HT1080 (cell line): ENCODE data around the gene HBZ. TPM values are rescaled to one million over a fixed set of nuclear protein-coding genes. Genes with fewer than 3 reads are reported as not detected.
"Not testable (repeated sequence)": the region's sequence is repeated elsewhere in the genome, so short reads cannot be mapped to it uniquely, and the experiment has no call there.

Experiments
- DNase-seq: peaks from one replicate; pipeline ENCODE4 v3.0.0-alpha.2; 2015; ENCODE audit warnings: low read depth
- polyA plus RNA-seq, 2 experiments: library from polyadenylated mRNA; depleted of rRNA; stranded (reverse); fragments of >200 nt; gene quantifications; 2 replicates each; pipeline ENCODE4 v1.2.3, GENCODE V29; 2015
- total RNA-seq: library from RNA; depleted of rRNA; stranded (reverse); fragments of >200 nt; shearing (Covaris generic); gene quantifications from 2 replicates; pipeline ENCODE4 v1.2.3, GENCODE V29; 2014; rRNA removed

Gene HBZ
- not detected in 2 replicates for total RNA-seq
- polyA plus RNA-seq (2015; cell fraction: cytosol; rRNA removed): not detected in 2 replicates
- polyA plus RNA-seq (2015; cell fraction: nucleus; rRNA removed): not detected in 2 replicates

GRCh38 chr16:152141-153128 is at the start of gene HBZ:
HBZ (plus strand) TSS chr16:152644; CDS start chr16:152910, 266 bp downstream.
- DNase-seq: no peak

DNA sequence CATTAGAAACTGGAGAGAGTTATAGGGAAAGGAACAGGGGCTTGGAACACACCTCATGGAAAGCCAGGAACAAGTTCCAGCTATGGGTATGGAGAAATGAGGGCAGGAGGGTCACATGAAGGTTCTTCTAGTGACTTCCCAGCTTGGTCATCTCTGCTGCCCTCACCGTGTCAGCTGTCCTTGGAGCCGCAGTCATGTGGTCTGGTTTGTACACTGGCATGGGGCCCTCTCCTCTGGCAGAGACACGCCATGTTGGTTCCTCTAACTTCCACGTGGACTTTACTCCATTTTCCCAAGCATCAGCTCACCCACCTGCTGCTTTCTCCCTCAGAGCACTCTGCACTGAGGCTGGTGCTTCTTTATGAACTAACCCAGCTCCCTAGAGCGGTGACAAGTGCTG is 48.1 kb upstream of the HBZ start:
- DNase-seq: no peak

DNA sequence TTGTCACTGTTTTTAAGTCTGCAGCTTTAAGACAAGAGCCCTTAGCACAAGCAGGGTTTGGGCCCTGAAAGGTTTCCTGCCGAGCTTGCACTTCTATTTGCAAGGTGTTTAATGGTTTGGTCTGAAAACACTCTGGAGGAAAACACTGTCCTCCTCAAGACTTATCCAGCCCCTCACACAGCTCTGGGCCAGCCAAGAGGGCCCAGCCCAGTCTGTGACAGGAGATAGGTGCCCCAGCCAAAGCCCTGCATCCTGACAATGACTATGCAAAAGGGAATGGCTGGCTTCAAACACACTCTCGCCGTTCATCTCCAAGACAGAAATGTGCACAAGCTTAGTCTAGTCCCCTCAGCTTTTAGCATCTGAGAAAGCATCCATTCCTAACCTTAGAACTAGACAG is 47.5 kb upstream of the HBZ start:
- DNase-seq: no peak

DNA sequence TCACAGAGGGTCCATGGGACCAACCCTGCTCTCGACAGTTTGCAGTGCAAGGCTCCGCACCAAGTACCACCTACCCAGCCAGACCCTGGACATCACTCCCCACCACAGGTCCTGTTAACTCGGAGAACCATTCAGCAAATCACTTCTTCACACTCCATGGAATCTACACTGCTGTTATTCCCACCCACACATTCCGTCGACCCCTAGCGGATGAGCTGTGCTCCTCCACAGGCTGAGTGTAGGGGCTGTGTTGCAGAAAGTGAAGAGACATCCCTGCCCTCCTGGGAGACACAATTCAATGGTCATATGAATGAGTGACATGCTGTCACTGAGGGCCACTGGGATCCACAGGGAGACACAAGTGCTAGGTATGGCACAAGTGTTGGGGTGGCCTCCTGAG is 46.9 kb upstream of the HBZ start:
- no peak for DNase-seq

GRCh38 chr16:106623-107324 is 45.7 kb upstream of the HBZ start:
- DNase-seq: peak; percentile 72

DNA sequence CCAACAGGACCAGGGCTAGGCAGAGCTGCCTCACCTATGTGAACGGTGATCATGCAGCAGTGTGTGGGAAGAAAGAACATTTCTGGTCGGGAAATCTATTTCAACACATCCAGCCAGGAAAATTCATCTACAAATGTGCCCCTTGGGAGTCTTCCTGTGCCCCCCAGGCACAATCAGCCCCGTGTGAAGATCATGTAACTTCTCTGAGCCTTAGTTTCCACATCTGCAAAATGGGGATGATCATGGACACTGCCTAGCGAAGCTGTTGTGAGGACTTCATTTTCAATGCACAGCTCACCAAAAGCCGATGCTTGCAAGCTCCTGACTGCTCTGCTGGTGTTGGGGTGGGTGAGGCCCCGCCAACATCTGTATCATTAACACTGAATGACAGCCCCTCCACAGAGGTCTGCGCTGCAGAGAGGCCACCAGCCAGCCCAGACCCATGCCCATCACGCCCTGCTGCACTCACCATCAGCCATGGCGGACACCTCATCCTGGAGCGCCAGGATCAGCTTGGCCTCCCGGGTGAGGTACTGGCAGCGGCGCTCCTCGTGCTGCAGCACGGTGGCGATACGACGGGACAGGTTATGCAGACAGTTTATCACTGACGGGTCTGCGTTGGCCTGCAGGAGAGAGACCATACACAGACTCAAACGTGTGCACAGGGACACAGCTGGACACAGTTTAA is 40.1 kb upstream of the HBZ start:
- no peak for DNase-seq

DNA sequence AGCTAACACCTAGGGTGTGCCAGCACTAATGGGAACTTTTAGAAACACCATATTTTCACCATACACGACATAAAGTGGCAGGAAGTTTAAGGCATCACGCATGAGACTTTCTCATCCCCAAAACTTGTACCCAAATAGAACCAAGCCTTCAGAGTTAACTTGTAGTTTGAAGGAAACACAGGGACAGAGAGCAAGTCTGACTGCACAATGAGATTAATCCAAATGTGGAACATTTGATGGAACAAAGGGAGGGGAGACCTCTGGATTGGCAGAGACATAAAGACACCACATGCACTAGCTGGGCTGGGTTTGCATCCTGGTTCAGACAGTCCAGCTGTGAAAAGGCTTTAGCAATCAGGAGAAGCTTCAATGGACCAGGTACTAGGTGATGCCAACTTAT is 38.1 kb upstream of the HBZ start:
- no peak for DNase-seq

GRCh38 chr16:116015-116414 is 36.4 kb upstream of the HBZ start:
- no peak for DNase-seq

GRCh38 chr16:117379-118365 is 34.8 kb upstream of the HBZ start:
- DNase-seq: peak; percentile 42

GRCh38 chr16:118857-119256 is 33.6 kb upstream of the HBZ start:
- no peak for DNase-seq

DNA sequence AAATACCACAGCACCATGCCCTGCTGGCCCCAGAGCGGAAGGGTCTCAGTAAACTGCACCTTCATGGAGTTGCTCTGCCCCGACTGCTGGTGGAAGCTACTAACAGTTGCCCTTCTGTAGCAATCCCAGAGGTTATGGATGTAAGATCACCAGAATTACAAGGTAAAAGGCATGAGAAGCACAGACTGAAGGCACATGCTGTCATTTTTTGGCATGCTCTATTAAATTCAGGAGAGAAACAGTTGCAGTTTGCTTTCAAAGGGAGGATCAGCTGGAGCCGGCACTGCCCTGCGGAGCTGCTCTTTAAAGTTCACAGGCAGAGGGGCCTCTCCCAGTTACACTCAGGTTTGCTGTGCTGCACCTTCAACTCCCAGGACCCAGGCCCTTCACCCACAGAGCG is 33.1 kb upstream of the HBZ start:
- no peak for DNase-seq

GRCh38 chr16:119835-120491 is 32.5 kb upstream of the HBZ start:
- DNase-seq: no peak

DNA sequence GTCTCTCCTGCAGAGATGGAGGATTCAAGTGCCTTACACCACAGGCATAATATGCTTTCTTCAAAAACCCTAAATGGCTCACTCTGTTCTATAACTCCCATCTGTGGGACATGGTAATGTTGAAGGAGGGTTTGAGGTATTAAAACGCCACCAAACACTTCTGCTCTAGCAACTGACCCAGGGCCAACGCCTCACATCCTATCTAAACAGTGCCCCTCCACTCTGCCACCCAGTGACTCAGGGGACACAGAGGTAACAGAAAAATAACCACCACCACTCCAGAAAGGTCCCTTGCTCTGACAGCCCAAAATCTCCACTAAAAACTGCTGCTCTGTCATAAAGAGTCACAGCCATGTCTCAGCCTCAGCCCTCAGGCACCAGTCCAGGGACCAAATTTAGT is 31.7 kb upstream of the HBZ start:
- DNase-seq: no peak

GRCh38 chr16:122361-122760 is 30.1 kb upstream of the HBZ start:
- no peak for DNase-seq

GRCh38 chr16:123558-124350 is 28.7 kb upstream of the HBZ start:
- DNase-seq: not testable (repeated sequence)

DNA sequence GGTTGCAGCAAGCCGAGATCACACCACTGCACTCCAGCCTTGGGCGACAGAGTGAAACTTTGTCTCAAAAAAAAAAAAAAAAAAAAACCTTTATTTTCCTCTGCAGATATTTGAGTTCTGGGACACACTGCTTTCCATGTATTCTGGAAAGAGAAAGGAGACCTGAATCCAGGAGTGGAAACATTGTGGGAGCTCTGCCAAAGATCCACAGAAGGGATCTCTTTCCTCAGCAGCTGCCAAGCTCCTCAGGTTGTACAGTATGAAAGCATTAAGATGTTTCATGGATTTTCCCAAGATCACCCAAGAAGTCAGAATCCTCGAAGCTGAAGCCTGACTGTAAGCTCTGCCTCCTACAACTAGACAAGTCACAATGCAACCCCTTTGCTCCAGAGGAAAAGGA is 27.4 kb upstream of the HBZ start:
- DNase-seq: no peak

- no peak for DNase-seq
Observed at GRCh38 chr16:129075-129474, 23.4 kb upstream of the HBZ start.

DNA sequence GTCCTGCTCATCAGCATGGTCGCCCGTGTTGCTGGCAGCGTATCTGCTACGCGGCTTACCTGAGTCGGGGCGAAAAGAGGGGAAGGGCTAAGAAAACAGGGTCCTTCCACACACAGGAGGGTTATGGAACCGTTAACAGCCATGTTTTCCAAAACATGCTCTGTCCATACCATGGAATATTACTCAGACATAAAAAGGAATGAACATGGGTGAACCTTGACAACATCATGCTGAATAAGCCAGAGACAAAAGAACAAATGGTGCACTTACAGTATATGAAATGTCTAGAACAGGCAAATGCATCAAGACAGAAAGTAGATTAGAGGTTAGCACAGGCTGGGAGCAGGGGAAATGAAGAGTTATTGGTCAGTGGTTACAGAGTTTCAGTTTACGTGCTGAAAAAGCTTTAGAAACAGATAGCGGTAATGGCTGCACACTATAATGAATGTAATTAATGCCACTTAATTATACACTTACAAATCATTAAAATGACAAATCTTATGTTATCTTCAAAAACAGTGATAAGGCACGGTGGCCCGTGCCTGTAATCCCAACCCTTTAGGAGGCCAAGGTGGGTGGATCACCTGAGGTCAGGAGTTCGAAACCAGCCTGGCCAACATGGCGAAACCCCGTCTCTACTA is 21.8 kb upstream of the HBZ start:
- no peak for DNase-seq

DNA sequence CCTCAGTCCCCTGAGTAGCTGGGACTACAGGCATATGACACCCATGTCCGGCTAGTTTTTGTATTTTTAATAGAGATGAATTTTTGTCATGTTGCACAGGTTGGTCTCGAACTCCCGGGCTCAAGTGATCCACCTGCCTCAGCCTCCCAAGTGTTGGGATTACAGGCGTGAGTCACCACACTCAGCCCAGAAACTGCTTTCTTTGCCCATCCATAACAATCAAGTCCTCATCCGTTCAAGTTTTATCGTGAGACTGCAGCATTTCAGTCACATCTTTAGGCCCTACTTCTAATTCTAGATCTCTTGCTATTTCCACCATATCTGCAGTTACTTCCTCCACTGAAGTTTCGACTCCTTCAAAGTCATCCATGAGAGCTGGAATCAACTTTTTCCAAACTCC is 20.3 kb upstream of the HBZ start:
- no peak for DNase-seq
